Gastrocnemius medialis (tissue), 4 donors: ENCODE data around the gene SOHLH1. TPM values are rescaled to one million over a fixed set of nuclear protein-coding genes. Genes with fewer than 3 reads are reported as not detected.

Experiments used
- ATAC-seq, 2 donors: fragments of 150-250 bp; one replicate each; pipeline ENCODE4 v1.9.1; 2016
- DNase-seq, 2 donors: peaks; one replicate each; pipeline ENCODE4 v3.0.0-alpha.2; 2019
- H3K27ac ChIP-seq, 4 donors: fragments of 200-600 bp; sonication (generic); 1 replicate in 1 of 4; 2 replicates in 3 of 4; pipeline ENCODE4 v1.5.1; 2016 to 2018; ENCODE audit warnings: mild to moderate bottlenecking in 2 of 4, moderate library complexity in 1 of 4
- H3K27me3 ChIP-seq, 3 donors: fragments of 200-600 bp; sonication (generic) in 2 of 3; 1 replicate in 1 of 3; 2 replicates in 2 of 3; pipeline versions ENCODE4 v1.5.1 to v1.6.0; 2016 to 2019; ENCODE audit warnings: mild to moderate bottlenecking in 1 of 3, moderate library complexity in 1 of 3
- H3K36me3 ChIP-seq, 2 donors: fragments of 200-600 bp; sonication (generic) in 1 of 2; one replicate each; pipeline ENCODE4 v1.5.1; 2017 to 2018
- H3K4me1 ChIP-seq, 2 donors: fragments of 200-600 bp; sonication (generic) in 1 of 2; one replicate each; pipeline ENCODE4 v1.5.1; 2016 to 2017; ENCODE audit warnings: mild to moderate bottlenecking in 2 of 2
- H3K4me3 ChIP-seq, 4 donors: fragments of 200-600 bp; sonication (generic) in 3 of 4; 1 replicate in 1 of 4; 2 replicates in 3 of 4; pipeline ENCODE4 v1.5.1; 2016 to 2019; ENCODE audit warnings: mild to moderate bottlenecking in 2 of 4
- H3K9me3 ChIP-seq, 3 donors: fragments of 200-600 bp; sonication (generic) in 2 of 3; 1 replicate in 1 of 3; 2 replicates in 2 of 3; pipeline ENCODE4 v1.5.1; 2016 to 2019
- CTCF ChIP-seq, 5 experiments: fragments of 450-650 bp in 3 of 5; fragments of 200-600 bp in 2 of 5; sonication (generic) in 2 of 5; IDR thresholded peaks in 4 of 5; conservative IDR thresholded peaks in 1 of 5; 1 replicate in 4 of 5; 2 replicates in 1 of 5; pipeline ENCODE4 v1.5.1; 2016 to 2019; ENCODE audit warnings: antibody characterized with exemption in 5 of 5, mild to moderate bottlenecking in 3 of 5, moderate library complexity in 3 of 5
- POLR2A ChIP-seq, 2 donors: fragments of 450-650 bp; IDR thresholded peaks; one replicate each; pipeline ENCODE4 v1.6.1; 2017; ENCODE audit warnings: antibody characterized with exemption in 2 of 2, mild to moderate bottlenecking in 2 of 2, moderate library complexity in 2 of 2
- in situ Hi-C, 4 donors: fragments of 200-750 bp; cut with MboI; loops; one replicate each; pipeline versions ENCODE4 v1.15.0 to v1.8.0; 2017; ENCODE audit warnings: low sequenced_read_pairs in 4 of 4
- intact Hi-C: fragments of 100-400 bp; cut with DNase I; formaldehyde crosslinking; loops from one replicate; pipeline ENCODE4 v1.15.1; 2023; ENCODE audit warnings: low total_unique reads
- total RNA-seq, 4 donors: library from RNA; depleted of rRNA; stranded (reverse); fragments of >200 nt; gene quantifications; one replicate each; pipeline versions ENCODE4 v1.1.0 to v1.2.3, GENCODE V29; 2016

SOHLH1 gene
- total RNA-seq, 4 donors from 2014 or later: not detected

DNA sequence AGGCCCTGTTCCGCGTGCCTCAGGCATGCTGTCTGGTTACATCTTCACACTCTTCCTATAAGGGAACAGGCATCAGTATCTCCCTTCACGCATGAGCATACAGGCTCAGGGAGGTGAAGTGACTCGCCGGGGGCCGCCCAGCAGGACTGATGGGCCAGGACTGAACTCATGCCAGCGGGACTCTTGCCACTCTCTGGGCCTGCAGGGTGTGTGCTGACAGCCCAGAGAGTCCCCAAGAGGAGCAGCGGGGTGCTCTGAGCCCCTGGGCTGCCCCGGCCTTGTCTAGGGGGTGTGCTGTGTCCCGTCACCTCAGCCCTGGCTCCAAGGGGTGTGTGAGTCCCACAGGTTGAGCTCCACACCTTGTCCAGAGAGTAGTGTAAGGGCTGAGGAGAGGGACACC is 12.6 kb upstream of the SOHLH1 start:
- H3K9me3 ChIP-seq: no peaks in the 10 kb centered on the region
- in situ Hi-C loops: no loop called here
- H3K4me3 ChIP-seq: no peak overlapping the region
- H3K27me3 ChIP-seq: peaks cover 32 to 38% (median 35%) of the 10 kb centered on the region in 3 donors
- DNase-seq (no peak), ATAC-seq (no peak)
- intact Hi-C loops: no loop called here
- H3K4me1 ChIP-seq: no peaks in the 10 kb centered on the region
- no peak for TF ChIP-seq POLR2A (IDR thresholded peaks at IDR 0.05)
- H3K36me3 ChIP-seq: no peaks in the 10 kb centered on the region
- no peak overlapping the region for H3K27ac ChIP-seq

GRCh38 chr9:135711391-135711790 is 12.1 kb upstream of the SOHLH1 start:
- Histone ChIP-seq H3K36me3 (no peaks in the 10 kb centered on the region), H3K4me1 (no peaks in the 10 kb centered on the region), H3K9me3 (no peaks in the 10 kb centered on the region), H3K27me3 (peaks cover 27 to 33% (median 30%) of the 10 kb centered on the region in 3 donors), H3K4me3 (no peak overlapping the region), H3K27ac (no peak overlapping the region)
- ATAC-seq (no peak), DNase-seq (no peak)
- in situ Hi-C loops (no loop called here), intact Hi-C loops (no loop called here)
- TF ChIP-seq POLR2A (IDR thresholded peaks at IDR 0.05) (no peak), CTCF (IDR thresholded peaks at IDR 0.05 in 4 of 5, conservative IDR thresholded peaks at IDR 0.05 in 1 of 5) (no peak)

DNA sequence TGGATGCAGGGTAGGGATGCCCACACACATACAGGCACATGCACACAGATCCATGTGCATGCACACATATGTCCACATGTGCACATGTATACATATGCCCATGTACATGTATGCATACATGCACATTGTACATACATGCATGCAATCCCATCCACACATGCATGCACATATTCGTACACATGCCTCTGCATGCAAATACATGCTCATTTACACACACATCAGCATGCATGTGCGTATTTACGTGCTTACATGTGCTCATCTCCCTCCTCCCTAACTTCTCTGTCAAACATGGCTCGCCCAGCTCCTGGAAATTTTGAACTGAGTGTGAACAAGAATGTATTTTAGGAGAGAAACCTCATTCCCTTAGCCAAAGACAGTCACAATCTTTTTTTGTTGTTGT is 8.9 kb upstream of the SOHLH1 start:
- no peaks in the 10 kb centered on the region for H3K36me3 ChIP-seq
- in situ Hi-C loops (no loop called here), intact Hi-C loops (no loop called here)
- no peaks in the 10 kb centered on the region for H3K9me3 ChIP-seq
- ATAC-seq (no peak), DNase-seq (no peak)
- no peak overlapping the region for H3K4me3 ChIP-seq
- no peaks in the 10 kb centered on the region for H3K4me1 ChIP-seq
- H3K27ac ChIP-seq: no peak overlapping the region
- TF ChIP-seq CTCF (IDR thresholded peaks at IDR 0.05 in 4 of 5, conservative IDR thresholded peaks at IDR 0.05 in 1 of 5): no peak
- TF ChIP-seq POLR2A (IDR thresholded peaks at IDR 0.05): no peak
- peaks cover 4 to 9% (median 5%) of the 10 kb centered on the region in 3 donors for H3K27me3 ChIP-seq

DNA sequence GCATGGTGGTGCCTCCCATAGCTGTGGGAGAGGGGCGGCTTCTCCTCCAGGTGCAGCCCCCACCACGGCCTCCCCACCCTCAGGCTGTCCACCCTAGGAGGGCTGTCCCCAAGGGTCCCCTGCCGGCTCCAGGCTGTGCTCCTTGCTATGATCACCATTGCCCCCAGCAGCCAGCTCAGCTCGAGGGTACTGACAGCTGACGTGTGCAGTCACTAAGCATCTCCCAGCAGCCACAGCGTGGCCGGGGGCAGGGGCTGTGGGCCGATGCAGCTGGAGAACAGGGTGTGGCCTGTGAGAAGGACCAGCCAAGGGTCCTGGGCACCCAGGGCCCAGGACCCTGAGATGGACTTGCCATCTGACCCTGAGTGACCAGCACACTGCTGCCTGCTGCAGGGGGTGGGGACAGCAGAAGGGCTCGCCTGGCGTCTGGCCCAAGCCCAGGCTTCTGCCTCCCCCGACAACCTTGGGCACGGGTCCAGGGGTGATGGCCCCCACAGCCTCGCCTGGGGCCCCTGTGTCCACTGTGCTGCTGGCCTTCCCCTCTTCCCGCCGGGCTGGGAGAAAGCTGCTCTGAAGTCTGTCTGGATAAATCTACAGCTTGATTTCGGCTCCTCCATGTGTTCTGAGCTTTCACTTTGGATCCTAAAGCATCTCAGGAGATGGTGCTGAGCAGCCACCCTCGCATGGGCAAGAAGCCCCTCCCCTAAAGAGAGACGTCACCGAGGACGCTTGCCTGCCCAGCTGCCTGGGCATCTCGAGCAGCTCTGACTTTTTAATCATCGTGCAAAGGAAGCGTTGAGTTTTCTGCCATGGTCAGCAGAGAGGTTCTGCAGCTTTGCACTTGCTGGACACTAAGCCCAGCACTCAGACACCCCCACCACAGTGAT is 8.2 kb upstream of the SOHLH1 start:
- intact Hi-C loops: no loop called here
- in situ Hi-C loops: no loop called here
- H3K4me3 ChIP-seq: no peak overlapping the region

More for the DNA sequence above, 8.2 kb upstream of the SOHLH1 start:
- peaks cover 0 to 5% (median 0%) of the 10 kb centered on the region in 3 donors for H3K27me3 ChIP-seq
- no peaks in the 10 kb centered on the region for H3K36me3 ChIP-seq
- no peak for TF ChIP-seq POLR2A (IDR thresholded peaks at IDR 0.05)
- TF ChIP-seq CTCF (IDR thresholded peaks at IDR 0.05 in 4 of 5, conservative IDR thresholded peaks at IDR 0.05 in 1 of 5): no peak
- ATAC-seq: no peak
- H3K27ac ChIP-seq: no peak overlapping the region
- no peaks in the 10 kb centered on the region for H3K9me3 ChIP-seq
- DNase-seq: no peak
- peaks cover 0 to under 1% of the 10 kb centered on the region in 2 donors for H3K4me1 ChIP-seq
